Neural cell (in vitro differentiated cells): ENCODE results near the gene KLHL22.

Source experiments
- POLR2AphosphoS5 ChIP-seq: IDR thresholded peaks from 2 replicates; pipeline ENCODE4 v1.6.1; 2012
- TF ChIP-seq, protein P1 (sequence below): fragments of 450-650 bp; IDR thresholded peaks from 2 replicates; pipeline ENCODE4 v1.5.1; 2014; ENCODE audit warnings: antibody characterized with exemption, mild to moderate bottlenecking, moderate library complexity; ENCODE audit not compliant: poor library complexity, severe bottlenecking

DNA sequence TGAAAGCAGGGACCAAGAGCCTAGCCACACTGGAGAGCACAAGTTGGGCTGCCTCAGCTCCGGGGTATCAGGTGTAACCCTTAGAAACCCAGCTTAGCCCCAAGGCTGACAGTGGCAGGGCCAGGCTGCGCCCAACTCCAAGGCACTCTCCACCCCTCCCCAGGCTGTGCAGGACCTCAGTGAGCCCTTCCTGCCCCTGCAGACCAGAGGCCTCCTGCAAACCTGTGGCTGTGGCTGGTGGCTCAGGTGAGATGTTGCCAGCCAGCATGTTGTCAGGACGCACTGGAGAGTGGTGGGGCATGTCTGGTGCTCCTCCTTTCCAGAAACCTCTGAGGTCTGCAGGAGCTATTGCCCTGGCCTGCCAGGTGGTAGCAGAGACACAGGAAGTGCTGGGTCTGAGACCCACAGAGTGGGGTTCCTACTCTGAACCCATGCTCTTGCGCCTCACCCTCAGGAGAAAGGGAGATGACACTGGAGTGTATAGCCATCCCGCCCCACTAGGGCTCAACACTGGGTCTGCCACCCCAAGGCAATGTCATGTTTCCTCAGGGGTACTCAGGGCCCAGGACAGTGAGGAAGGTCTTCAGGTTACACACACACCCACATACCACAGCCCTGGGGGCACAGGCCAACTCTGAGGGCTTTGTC, 55.5 kb downstream of the KLHL22 start:
- no peak for TF ChIP-seq POLR2AphosphoS5
- TF ChIP-seq, protein P1, sequence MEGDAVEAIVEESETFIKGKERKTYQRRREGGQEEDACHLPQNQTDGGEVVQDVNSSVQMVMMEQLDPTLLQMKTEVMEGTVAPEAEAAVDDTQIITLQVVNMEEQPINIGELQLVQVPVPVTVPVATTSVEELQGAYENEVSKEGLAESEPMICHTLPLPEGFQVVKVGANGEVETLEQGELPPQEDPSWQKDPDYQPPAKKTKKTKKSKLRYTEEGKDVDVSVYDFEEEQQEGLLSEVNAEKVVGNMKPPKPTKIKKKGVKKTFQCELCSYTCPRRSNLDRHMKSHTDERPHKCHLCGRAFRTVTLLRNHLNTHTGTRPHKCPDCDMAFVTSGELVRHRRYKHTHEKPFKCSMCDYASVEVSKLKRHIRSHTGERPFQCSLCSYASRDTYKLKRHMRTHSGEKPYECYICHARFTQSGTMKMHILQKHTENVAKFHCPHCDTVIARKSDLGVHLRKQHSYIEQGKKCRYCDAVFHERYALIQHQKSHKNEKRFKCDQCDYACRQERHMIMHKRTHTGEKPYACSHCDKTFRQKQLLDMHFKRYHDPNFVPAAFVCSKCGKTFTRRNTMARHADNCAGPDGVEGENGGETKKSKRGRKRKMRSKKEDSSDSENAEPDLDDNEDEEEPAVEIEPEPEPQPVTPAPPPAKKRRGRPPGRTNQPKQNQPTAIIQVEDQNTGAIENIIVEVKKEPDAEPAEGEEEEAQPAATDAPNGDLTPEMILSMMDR: no peak
